NCI-H345 (cell line): ENCODE data around the gene PHLDB3.

Experiments used
- DNase-seq: peaks from one replicate; lab custom pipeline; 2025; lab: John Stamatoyannopoulos, UW

The PHLDB3 gene

GRCh38 chr19:43499042-43499441 lies 5.5 kb downstream of the PHLDB3 start:
- DNase-seq: no peak

GRCh38 chr19:43498233-43498842 lies 6.2 kb downstream of the PHLDB3 start:
- no peak for DNase-seq

GRCh38 chr19:43496960-43497359 lies 7.6 kb downstream of the PHLDB3 start:
- DNase-seq: no peak

- no peak for DNase-seq
Measured at GRCh38 chr19:43495082-43495481, 9.5 kb downstream of the PHLDB3 start.

GRCh38 chr19:43490759-43491158 lies 13.8 kb downstream of the PHLDB3 start:
- no peak for DNase-seq

GRCh38 chr19:43489979-43490599 lies 14.5 kb downstream of the PHLDB3 start:
- DNase-seq: no peak

GRCh38 chr19:43489310-43489709 lies 15.2 kb downstream of the PHLDB3 start:
- DNase-seq: no peak

GRCh38 chr19:43488179-43488578 lies 16.4 kb downstream of the PHLDB3 start:
- DNase-seq: no peak

GRCh38 chr19:43486412-43486811 lies 18.1 kb downstream of the PHLDB3 start:
- DNase-seq: no peak

GRCh38 chr19:43485951-43486350 lies 18.6 kb downstream of the PHLDB3 start:
- DNase-seq: no peak

- no peak for DNase-seq
Measured at GRCh38 chr19:43483281-43483680, 21.3 kb downstream of the PHLDB3 start.

- no peak for DNase-seq
Measured at GRCh38 chr19:43482193-43482592, 22.4 kb downstream of the PHLDB3 start.

GRCh38 chr19:43481701-43482100 lies 22.8 kb downstream of the PHLDB3 start:
- DNase-seq: no peak

GRCh38 chr19:43480574-43480973 lies 24.0 kb downstream of the PHLDB3 start:
- no peak for DNase-seq

- no peak for DNase-seq
Measured at GRCh38 chr19:43479961-43480561, 24.5 kb downstream of the PHLDB3 start.

GRCh38 chr19:43479226-43479625 lies 25.3 kb downstream of the PHLDB3 start:
- no peak for DNase-seq

- no peak for DNase-seq
Measured at GRCh38 chr19:43478323-43478722, 26.2 kb downstream of the PHLDB3 start.

- no peak for DNase-seq
Measured at GRCh38 chr19:43476606-43477005, 27.9 kb downstream of the PHLDB3 start.

- peak; percentile 89 for DNase-seq
Measured at GRCh38 chr19:43474986-43475705, 29.4 kb downstream of the PHLDB3 start.

- DNase-seq: no peak
Measured at GRCh38 chr19:43474487-43474886, 30.1 kb downstream of the PHLDB3 start.

- no peak for DNase-seq
Measured at GRCh38 chr19:43471091-43471490, 33.5 kb downstream of the PHLDB3 start.

GRCh38 chr19:43470288-43470687 lies 34.3 kb downstream of the PHLDB3 start:
- no peak for DNase-seq

- no peak for DNase-seq
Measured at GRCh38 chr19:43469160-43469480, 35.4 kb downstream of the PHLDB3 start.
